Measurements from ENCODE around the gene DCX.

Gene DCX

DNA sequence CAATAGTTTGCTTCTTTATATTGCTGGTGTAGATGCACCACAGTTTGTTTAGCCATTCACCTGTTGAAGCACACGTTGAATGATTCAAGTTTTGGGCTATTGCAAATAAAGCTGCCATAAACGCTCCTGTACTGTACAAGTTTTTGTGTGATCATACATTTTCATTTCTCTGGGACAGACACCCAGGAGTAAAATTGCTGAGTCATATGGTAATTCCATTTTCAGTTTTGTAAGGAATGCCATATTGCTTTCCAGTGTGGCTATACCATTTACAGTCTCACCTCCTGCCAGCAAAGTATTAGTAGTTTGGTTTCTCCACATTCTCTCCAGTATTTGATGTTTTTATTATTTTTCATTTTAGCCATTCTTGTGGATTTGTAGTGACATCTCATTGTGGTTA lies 109.7 kb downstream of the DCX start:
- no peak for DNase-seq (ENCODE audit: low spot score)

DNA sequence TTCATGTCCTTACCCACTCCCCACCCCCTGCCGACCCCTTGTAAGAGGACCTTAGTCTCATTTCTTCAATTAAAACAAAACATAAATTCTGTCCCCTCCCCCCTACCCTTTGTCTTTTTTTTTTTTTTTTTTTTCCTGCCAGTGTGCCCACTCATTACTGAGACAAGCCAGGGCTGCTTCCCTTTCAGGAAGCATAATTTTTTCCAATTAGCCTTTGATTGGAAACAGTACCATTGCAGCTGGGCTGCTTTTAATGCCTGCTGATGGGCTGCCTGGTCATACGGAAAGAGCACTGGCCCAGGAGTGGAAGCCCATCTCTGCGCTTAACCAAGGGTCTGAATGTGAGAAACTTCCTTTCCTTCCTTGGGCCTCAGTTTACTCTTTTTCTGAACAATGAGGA lies 123.2 kb downstream of the DCX start:
- no peak for DNase-seq (ENCODE audit: low spot score)

DNA sequence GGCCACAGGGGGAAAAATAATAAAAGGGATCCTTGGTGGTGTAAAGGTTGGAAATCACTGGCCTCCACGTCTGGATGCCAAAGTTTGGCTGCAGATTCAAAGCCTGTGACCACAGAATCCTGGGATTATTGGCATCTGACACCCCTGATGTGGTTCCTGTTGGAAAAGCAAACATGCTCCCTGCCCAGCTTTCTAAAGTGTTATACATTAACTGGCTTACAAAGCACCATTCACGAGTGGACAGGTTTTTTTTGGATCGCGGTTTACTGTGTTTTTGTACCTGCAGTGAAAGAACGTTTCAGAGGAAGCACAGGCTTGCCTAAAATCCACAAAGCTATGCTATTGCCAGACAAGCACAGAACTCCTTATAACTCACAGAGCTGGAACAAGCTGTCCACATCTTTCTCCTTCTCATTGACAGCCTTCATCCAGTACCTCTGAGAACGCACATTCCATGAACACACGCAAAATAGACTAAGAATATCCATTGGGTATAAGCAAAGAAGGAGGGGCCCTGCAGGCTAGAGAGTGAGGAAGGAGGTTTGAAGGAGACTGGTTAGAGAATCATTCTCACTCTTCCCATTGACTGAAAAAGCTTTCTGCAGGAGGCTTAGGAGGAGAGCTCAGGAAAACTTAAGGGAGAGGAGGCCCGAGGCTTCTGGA lies 127.2 kb downstream of the DCX start:
- DNase-seq (ENCODE audit: low spot score), result no peak

DNA sequence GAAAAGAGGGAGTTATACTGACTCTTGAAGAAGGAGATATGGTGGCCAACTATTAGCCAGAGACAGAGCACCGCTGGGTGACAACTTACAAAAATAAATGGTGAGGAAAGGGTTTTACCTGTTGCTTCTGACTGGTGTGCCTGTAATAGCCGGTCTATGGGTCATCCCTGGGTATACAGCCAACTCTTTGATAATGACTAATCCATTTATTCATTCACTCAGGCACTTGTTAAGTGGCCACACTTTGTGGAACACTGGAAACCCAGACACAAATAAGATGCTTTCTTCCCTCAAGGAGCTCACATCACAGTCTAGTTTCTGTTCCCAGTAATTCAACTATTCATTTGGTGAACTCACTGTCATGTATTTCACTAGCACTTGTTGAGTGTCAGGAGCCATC lies 128.5 kb downstream of the DCX start:
- no peak for DNase-seq (ENCODE audit: low spot score)

DNA sequence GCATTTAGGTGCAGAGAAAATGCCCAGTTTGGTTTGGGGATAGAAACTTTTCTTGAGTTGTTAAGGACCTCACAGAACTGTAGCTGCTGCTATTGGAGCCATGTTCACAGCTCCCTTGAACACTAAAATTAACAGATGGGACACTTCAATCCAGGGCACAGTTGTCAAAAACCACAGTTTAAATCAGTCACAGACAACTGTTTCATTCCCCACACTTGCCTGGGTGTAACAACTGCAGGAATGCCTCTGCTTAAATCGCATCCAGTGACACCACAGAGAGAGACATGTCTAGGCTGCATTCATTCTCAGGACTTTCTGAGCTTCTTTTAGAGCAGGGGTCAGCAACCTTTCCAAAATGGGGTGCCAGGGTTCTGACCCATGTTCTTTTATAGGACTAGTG lies 129.0 kb downstream of the DCX start:
- no peak for DNase-seq (ENCODE audit: low spot score)

DNA sequence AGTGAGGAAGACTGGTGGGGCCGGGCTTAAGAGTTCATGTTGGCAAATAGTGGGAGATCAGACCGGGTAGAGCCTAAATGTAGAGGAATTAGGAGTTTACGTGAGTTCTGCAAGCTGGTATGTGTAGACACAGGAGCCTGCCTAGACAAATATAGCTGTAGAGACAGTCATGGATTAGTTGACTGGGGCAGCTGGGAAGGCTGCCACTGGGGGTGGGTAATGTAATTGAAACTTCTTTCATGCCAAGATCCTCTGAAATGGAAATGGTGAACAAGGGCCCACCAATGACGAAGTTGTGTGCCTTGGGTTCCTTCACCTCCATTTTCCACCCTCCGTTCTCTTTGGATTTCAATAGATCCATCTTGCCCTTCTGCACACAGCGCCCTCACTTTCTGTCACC lies 129.9 kb downstream of the DCX start:
- DNase-seq (ENCODE audit: low spot score), result no peak

DNA sequence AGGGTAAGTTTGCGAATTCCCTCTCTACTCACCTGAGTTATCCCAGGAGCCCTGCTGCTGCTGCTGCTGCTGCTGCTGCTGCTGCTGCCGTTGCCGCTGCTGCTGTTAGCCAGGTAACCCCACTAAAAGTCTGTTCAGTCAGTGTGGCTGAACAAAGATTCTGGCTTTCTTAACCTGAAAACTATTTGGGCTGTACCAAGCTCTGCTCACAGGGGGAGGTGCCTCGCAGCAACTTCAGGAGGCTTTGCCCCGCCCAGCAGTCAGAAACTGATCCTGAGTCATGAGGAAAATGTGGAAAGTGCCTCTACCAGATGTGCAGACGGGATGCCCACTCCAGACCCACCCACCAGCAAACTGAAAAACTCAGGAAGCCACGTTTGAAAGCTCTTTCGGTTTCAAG lies 141.7 kb downstream of the DCX start, which contains the start of gene CAPN6:
Gene CAPN6, minus strand, starts transcription at position 145 of the 400 bp plus-strand sequence. CDS start 6,547 bp downstream, outside the sequence.
- no peak for DNase-seq (ENCODE audit: low spot score)

DNA sequence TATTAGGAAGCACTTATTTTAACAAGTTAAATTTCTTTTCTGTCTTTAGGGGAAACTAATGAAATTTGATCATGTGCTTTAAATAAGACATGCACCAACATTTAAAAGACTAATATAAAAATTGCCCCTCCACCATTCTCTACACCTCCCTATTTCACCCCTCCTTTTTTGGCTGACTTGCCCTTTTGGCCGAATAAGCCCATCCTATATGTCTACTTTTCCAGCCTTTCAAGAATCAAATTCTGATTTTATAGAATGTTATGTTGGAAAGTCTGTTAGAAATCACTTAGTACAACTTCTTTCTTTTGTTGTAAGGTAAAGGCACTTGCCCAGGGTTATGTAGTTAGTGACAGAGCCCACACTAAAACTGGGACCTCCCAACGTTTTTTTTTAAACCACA lies 143.5 kb downstream of the DCX start:
- DNase-seq (ENCODE audit: low spot score), result no peak

DNA sequence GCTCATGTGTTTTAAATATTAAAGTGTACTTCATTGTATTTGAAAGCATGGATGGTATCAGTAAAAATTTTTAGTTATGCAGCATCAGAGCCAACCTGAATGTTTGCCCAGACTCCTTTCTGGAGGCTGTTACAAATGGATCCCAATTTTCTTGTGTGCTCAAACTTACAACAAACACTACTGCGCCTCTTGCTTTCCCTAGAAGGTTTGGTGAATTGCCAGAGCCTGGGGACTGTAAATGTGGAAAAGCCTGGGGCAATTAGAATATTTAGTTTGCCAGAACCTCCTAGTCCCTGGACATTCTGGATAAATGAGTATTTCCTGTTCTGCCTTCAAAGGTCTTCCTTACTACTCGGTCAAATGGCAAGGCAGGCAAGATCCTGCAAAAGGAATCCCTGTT lies 146.5 kb downstream of the DCX start:
- no peak for DNase-seq (ENCODE audit: low spot score)

DNA sequence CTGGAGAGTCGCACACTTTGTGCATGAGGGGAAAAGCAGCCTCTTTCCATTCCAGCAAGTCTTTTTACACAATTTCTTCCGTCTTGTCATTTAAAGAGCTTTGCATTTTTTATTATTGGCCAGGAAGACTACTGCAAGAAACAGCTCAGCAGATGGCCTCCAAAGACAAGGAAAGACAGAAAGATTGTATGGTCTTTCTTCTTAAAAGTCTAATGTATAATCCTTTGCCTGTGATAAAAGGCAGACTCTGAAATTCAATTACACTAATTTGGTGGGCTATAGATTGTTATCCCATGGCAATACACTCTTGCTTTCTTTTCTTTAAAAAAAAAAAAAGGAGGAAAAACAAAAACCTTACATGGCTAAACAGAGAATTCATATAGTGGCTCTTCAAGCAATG lies 147.6 kb downstream of the DCX start:
- no peak for DNase-seq (ENCODE audit: low spot score)

DNA sequence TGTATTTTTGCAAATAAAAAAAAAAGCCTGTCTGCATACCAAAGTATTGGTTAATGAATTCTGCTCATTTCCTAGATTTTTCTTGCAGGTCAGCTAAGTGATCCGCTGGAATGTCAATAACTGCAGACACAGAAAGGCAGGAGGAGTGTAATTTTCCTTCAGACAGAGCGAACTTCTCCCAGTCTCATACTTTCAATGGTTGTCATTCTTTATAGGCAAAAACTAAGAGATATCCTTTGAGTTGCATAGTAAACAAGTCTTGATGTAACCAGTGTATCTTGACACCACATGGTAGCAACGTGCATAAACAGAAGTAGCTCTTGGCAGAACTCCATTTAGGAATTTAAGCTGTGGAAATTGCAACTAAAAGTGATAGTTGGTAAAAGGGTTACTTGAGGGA lies 149.9 kb downstream of the DCX start:
- no peak for DNase-seq (ENCODE audit: low spot score)

DNA sequence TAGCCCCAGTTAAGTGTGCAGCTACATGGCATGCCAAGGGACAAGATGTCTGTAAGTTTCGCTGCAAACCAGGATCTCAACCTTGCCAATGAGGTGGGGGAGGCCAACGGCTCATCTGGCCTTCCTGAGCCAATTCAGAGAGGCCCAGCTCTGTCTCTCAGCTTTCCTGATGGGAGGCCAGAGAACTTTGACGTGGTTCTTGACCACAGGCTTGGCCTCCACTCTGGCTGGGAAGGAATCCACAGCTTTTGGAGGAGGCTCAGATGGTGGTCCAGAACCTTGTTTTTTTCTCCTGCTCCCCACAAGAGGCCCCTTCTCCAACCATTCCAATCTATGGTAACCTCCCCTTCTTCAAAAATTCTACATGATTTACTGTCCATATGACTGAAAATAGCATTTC lies 151.5 kb downstream of the DCX start:
- DNase-seq (ENCODE audit: low spot score), result no peak

DNA sequence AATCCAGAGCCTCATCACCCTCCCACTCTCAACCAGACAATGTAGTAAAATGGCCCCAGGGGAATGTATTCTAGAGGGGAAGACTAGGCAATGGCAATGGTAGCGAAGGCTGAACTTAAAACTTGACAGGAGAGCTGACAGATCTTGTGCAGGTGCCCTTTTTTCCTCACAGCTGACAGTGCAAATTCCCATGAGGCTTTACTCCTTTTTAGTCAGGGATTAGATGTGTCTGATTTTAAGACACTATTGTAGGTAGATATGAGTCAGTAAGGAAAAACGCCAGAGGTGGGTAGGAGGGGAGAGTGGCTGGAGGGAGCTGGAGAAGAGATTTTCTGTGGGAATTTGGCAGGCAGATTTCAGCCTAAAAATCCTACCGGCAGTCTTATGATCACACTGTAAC lies 152.4 kb downstream of the DCX start:
- DNase-seq (ENCODE audit: low spot score), result no peak

DNA sequence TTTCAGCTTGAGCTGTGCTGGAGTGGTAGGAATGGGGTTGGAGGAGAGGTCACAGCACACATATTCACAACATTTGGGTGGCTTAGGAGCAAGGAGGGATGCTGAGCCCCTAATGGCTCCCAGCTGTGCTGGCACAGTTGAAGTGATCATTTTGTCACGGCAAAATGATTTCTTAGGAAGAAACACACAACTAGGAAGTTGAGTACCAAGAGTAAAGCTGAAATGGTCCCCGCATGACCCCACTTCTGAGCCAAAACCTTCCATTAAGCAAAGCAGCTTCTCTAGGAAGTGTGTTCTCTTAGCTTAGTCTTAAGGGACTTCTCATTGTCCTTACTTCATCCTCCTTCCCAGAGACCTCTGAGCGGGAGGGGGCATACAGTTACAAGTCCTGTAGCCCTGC lies 154.3 kb downstream of the DCX start:
- no peak for DNase-seq (ENCODE audit: low spot score)

DNA sequence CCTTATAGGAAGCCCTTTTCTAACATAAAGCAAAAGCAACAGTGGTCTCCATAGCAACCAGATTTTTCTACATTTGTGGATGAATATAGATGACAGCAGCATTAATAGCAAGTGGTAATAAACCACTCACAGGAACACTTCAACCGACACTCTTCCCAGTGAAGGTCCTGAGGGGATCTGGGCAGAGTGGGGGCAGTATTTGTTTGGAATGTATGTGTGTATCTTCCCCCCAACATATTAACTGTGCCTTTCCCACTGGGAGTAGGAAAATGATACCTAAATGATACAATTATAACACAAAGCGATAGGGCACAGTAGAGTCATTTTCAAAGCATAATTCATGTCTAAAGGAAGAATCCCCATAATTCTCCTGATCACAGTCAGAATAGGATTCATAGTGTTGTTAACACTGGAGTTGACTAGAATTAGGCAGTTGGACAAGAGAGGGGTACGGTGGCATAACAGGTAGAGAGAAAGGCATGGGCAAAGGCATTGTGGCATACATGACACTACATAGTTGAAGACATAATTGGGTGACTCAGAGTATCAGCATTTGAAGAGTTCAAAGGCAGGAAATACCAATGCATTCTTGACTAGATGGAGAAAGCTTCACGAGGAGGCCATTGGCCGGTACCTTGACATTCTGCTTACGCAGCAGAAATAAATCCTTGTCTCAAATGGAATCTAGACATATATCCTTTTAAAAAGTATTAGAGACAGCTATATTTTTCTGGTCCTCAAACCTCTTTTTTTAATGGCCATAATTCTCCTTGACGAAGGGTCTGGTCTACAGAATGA lies 156.9 kb downstream of the DCX start:
- DNase-seq (ENCODE audit: low spot score), result no peak

DNA sequence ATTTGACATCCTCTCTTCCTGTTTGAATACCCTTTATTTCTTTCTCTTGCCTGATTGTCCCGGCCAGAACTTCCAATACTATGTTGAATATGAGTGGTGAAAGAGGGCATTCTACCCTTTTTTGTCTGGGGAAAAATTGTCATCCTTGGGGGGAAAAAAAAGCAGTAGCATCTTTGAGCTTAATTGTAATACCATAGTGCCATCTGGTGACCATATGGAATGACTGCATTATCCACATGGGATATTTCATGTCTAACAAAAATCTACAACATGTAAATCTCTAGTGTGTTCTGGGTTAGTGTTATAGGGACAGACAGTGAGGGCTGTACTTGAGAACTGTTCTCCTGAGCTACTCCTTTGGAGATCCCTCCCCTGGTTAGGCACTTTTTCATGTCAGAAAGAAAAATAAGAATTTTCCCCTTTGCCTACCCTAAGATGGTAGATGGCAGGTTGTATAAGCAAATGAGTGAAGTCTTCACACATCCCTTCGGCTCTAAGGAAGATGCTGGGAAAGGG lies 167.7 kb downstream of the DCX start:
- no peak for DNase-seq (ENCODE audit: low spot score)

All from putamen (tissue), 1 donor.